ENCODE results near the gene ADPRH. TPM values are rescaled to one million over a fixed set of nuclear protein-coding genes. Genes with fewer than 3 reads are reported as not detected.
A peak's percentile ranks its signal among the peaks of the same experiment; 100 is the strongest.
"Not testable (repeated sequence)": the region's sequence is repeated elsewhere in the genome, so short reads cannot be mapped to it uniquely, and the experiment has no call there.

Gene ADPRH
- total RNA-seq, 1 donor from 2014 or later = 0.77 TPM

GRCh38 chr3:119594066-119594465 lies 14.8 kb downstream of the ADPRH start:
- H3K27me3 Mint-ChIP-seq (ENCODE audit: insufficient read depth, low read depth) = peaks cover 6% of the 10 kb centered on the region
- H3K4me1 ChIP-seq = peaks cover 11% of the 10 kb centered on the region
- H2AFZ ChIP-seq (replicated peaks) = no peak overlapping the region
- no peak overlapping the region for H3K4me3 ChIP-seq
- no peak overlapping the region for H3K4me2 ChIP-seq
- TF ChIP-seq EZH2 (IDR thresholded peaks at IDR 0.05) (no peak), EZH2phosphoT487 (IDR thresholded peaks at IDR 0.05) (no peak)
- no peaks in the 10 kb centered on the region for H3K9me3 ChIP-seq (ENCODE audit: low read depth)
- peaks cover 7% of the 10 kb centered on the region for H3K9me3 Mint-ChIP-seq
- H3K79me2 ChIP-seq (ENCODE audit: low read depth) = no peaks in the 10 kb centered on the region
- H3K9ac ChIP-seq = no peak overlapping the region
- H3F3A ChIP-seq (ENCODE audit: low read depth) = peaks cover 15% of the 10 kb centered on the region
- peaks cover 7% of the 10 kb centered on the region for H3K4me1 Mint-ChIP-seq
- no peak overlapping the region for H3K27ac Mint-ChIP-seq
- no peak overlapping the region for H3K4me3 Mint-ChIP-seq
- no peak for DNase-seq (ENCODE audit: low spot score)
- no peaks in the 10 kb centered on the region for H3K27me3 ChIP-seq
- no peak overlapping the region for H3K27ac ChIP-seq
- no peaks in the 10 kb centered on the region for H4K20me1 ChIP-seq (ENCODE audit: low read depth)
- no peaks in the 10 kb centered on the region for H3K36me3 Mint-ChIP-seq
- no peaks in the 10 kb centered on the region for H3K36me3 ChIP-seq

GRCh38 chr3:119594929-119595328 lies 15.6 kb downstream of the ADPRH start:
- DNase-seq (ENCODE audit: low spot score); H3K4me3 Mint-ChIP-seq: not testable (repeated sequence)

GRCh38 chr3:119595639-119596334 lies 16.5 kb downstream of the ADPRH start:
- Histone ChIP-seq H3K9ac (no peak overlapping the region), H3F3A (ENCODE audit: low read depth) (no peaks in the 10 kb centered on the region), H3K4me1 (peaks cover 3% of the 10 kb centered on the region), H3K4me3 (no peak overlapping the region), H2AFZ (replicated peaks) (no peak overlapping the region), H3K36me3 (no peaks in the 10 kb centered on the region), H4K20me1 (ENCODE audit: low read depth) (no peaks in the 10 kb centered on the region), H3K27ac (no peak overlapping the region), H3K27me3 (no peaks in the 10 kb centered on the region), H3K9me3 (ENCODE audit: low read depth) (no peaks in the 10 kb centered on the region), H3K79me2 (ENCODE audit: low read depth) (no peaks in the 10 kb centered on the region), H3K4me2 (no peak overlapping the region)
- Mint-ChIP-seq H3K36me3 (no peaks in the 10 kb centered on the region), H3K4me1 (peaks cover 5% of the 10 kb centered on the region), H3K27me3 (ENCODE audit: insufficient read depth, low read depth) (peaks cover 4% of the 10 kb centered on the region), H3K27ac (no peak overlapping the region), H3K4me3 (no peak overlapping the region), H3K9me3 (peaks cover 2% of the 10 kb centered on the region)
- TF ChIP-seq EZH2phosphoT487 (IDR thresholded peaks at IDR 0.05) (no peak), EZH2 (IDR thresholded peaks at IDR 0.05) (no peak), CTCF (IDR thresholded peaks at IDR 0.05) (no peak)
- DNase-seq (ENCODE audit: low spot score) = no peak

More at GRCh38 chr3:119594929-119595328, 15.6 kb downstream of the ADPRH start:
- H2AFZ ChIP-seq (replicated peaks); H3K27me3 ChIP-seq; H4K20me1 ChIP-seq (ENCODE audit: low read depth); H3K4me2 ChIP-seq; H3K27ac Mint-ChIP-seq; H3K36me3 Mint-ChIP-seq; H3K4me1 ChIP-seq; H3K9me3 Mint-ChIP-seq; H3K4me3 ChIP-seq; H3F3A ChIP-seq (ENCODE audit: low read depth); H3K9me3 ChIP-seq (ENCODE audit: low read depth); H3K9ac ChIP-seq; H3K27me3 Mint-ChIP-seq (ENCODE audit: insufficient read depth, low read depth); H3K79me2 ChIP-seq (ENCODE audit: low read depth); H3K4me1 Mint-ChIP-seq; H3K27ac ChIP-seq; H3K36me3 ChIP-seq: not testable (repeated sequence)

- H3K9me3 ChIP-seq (ENCODE audit: low read depth) = no peaks in the 10 kb centered on the region
- Mint-ChIP-seq H3K4me3 (no peak overlapping the region), H3K4me1 (no peaks in the 10 kb centered on the region), H3K27me3 (ENCODE audit: insufficient read depth, low read depth) (peaks cover 4% of the 10 kb centered on the region), H3K9me3 (peaks cover 2% of the 10 kb centered on the region), H3K36me3 (no peaks in the 10 kb centered on the region), H3K27ac (no peak overlapping the region)
- no peaks in the 10 kb centered on the region for H3K79me2 ChIP-seq (ENCODE audit: low read depth)
- H2AFZ ChIP-seq (replicated peaks) = peak overlapping the region; percentile 39
- H3K36me3 ChIP-seq = no peaks in the 10 kb centered on the region
- H4K20me1 ChIP-seq (ENCODE audit: low read depth) = no peaks in the 10 kb centered on the region
- H3K27me3 ChIP-seq = no peaks in the 10 kb centered on the region
- no peak for TF ChIP-seq CTCF (IDR thresholded peaks at IDR 0.05)
- no peak for TF ChIP-seq EZH2 (IDR thresholded peaks at IDR 0.05)
- no peak for TF ChIP-seq EZH2phosphoT487 (IDR thresholded peaks at IDR 0.05)
- no peak overlapping the region for H3K4me3 ChIP-seq
- H3K4me2 ChIP-seq = no peak overlapping the region
- no peak overlapping the region for H3K9ac ChIP-seq
- DNase-seq (ENCODE audit: low spot score) = no peak
- no peaks in the 10 kb centered on the region for H3F3A ChIP-seq (ENCODE audit: low read depth)
- peaks cover 4% of the 10 kb centered on the region for H3K4me1 ChIP-seq
- no peak overlapping the region for H3K27ac ChIP-seq
These were observed 17.1 kb downstream of the ADPRH start for GRCh38 chr3:119596398-119596797.

Measured in neural progenitor cell (in vitro differentiated cells).